HG03139 (cell line): ENCODE measurements around the gene SAG.
A peak's percentile ranks its signal among the peaks of the same experiment; 100 is the strongest.

Experiments
- ATAC-seq: cut with Tn5 transposase; IDR thresholded peaks from one replicate; pipeline ENCODE4 v1.9.1; 2021; ENCODE audit not compliant: unreplicated experiment

Gene SAG

GRCh38 chr2:233307565-233307964 is at the start of gene SAG:
SAG (plus strand) TSS chr2:233307816; CDS start chr2:233309190, 1,374 bp downstream.
- ATAC-seq = no peak

DNA sequence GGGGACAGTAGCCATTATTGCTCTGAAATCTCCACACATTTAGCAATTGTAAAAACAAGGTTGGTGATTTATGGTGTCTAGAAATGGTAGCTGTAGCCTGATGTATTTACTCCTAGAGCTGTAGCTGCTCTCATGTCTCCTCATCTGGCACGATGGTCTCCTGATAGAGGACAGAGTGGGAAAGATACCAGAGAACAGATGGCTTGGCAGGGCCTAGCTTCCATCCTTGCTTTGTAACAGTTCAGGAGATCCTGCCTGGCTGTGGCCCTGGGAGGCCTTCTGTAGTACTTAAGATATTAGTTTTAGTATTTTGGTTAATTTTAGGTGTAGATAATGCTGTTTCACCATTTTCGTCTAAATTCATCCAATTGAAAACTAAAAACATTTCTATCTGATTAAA is 49.4 kb upstream of the SAG start:
- ATAC-seq = no peak

GRCh38 chr2:233259730-233260129 is 47.9 kb upstream of the SAG start:
- no peak for ATAC-seq

GRCh38 chr2:233260661-233261060 is 47.0 kb upstream of the SAG start:
- no peak for ATAC-seq

DNA sequence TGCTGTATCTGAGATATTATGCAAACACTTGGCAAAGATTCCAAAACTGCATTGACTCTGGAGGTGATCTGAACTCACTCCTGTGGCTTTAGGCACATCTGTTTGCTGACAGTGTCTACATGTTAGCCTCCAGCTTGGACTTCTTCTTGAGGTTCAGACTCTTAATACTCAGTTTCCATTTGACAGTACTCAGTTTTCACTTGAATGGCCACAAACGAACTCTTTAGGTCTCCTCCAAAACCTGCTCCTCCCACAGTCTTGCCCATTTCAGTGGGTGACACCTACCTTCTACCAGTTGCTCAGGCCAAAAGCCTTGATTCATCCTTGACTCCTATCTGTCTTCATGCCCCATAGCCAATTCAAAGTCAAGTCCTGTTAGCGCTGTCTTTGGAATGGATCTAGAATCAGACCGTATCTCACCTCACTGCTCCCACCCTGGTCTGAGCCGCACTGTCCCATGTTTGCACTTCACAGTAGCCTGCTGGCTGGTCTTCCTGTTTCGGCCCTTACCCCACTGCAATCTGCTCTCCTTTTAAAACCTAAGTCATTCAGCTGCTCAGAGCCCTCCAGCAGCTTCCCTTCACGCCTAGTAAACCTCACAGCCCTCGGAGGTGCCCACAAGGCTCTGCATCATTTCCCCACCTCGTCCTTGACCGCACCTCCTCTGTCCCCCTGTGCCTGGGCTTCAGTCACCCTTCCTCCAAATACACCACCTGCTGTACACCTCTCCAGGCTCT is 45.6 kb upstream of the SAG start:
- no peak for ATAC-seq

DNA sequence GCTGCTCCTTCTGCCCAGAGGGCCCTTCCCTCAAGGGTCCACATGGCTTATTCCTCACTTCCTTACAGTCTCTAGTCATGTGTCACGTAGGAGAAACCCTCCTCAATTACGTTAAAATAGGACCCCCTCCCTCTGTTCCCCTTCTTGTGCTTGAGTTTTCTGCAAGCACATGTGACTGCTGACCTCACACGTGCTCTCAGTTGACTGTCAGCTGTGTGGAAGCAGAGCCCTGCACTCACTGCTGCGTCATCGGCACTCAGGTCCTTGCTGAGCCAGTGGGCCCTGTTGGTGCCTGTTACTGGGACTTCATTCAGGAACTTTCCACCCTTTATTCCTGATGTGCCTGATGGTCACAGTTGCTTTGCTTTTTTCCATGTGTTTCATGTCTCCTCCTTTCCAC is 45.1 kb upstream of the SAG start:
- no peak for ATAC-seq

DNA sequence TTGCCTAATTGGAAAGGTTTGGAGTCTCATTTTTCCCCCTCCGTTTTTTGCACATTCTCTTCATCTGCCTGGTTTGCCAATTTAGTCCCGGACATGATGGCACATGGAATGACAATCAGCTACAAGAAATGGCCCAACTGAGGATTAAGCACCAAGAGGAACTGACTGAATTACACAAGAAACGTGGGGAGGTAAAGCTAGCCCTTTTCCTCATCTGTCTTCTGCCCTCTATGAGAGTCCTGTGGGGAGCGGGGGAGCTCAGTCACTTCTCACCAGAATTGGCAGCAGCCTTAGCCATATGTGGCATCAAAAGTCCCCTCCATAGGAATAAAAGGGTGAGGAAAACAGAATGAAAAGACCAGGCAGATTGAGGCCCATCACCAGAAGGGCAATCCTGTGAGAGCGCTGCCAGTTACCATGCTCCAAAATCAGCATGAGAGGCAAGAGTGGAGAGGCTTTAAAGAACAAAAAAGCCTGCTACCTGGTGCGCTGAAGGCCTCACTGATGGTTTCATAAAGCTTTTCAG is 44.5 kb upstream of the SAG start:
- ATAC-seq = no peak

GRCh38 chr2:233264667-233265066 is 42.9 kb upstream of the SAG start:
- no peak for ATAC-seq

GRCh38 chr2:233265899-233266431 is 41.7 kb upstream of the SAG start:
- ATAC-seq = no peak

DNA sequence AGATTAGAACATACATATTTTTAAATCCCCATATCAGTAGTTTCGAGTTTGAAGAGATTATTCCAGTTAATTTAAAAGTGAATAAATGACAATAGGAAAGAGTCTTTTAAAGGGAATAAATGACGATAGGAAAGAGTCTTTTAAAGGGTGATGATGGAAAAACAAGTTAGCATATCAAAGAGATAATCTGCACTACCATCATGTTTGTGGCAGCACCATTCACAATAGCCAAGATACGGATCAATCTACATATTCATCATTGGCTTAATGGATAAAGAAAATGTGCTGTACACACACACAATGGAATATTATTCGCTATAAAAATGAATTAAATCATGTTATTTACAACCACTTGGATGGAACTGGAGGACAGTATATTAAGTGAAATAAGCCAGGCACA is 41.1 kb upstream of the SAG start:
- no peak for ATAC-seq

DNA sequence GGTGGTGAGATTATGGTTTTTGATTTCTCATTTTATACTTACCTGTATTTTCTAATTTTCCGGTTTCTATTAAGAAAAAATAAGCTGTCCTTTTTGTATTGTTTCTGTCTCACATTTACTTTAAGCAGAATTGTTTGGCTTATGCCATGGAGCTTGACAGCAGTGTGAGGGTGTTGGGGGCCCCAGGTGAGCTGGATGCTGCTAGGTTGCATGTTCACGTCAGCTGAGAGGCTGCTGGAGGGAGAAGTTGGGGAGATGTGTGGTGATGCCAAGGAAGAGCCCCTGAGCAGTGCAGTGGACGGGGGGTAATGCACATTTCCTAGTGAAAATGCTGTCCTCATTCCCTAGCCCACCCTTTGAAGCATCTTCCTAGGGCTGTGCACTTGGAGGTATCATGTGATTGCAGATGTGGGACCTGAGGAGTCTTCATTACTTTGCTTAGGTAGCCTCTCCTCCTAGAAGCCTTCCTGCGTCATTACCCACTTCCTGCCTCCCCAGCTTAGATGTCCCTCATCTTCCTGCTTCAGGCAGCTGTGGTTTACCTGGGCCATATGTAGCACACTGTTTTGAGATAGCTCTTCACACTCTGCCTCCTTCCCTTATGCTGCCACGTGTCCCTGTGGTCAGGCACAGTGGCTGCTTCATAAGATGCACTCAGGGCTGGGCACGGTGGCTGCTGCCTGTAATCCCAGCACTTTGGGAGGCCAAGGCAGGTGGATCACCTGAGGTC is 39.9 kb upstream of the SAG start:
- peak; percentile 89 for ATAC-seq

- no peak for ATAC-seq
Observed at GRCh38 chr2:233270366-233270765, 37.2 kb upstream of the SAG start.

GRCh38 chr2:233270951-233271350 is 36.7 kb upstream of the SAG start:
- no peak for ATAC-seq

DNA sequence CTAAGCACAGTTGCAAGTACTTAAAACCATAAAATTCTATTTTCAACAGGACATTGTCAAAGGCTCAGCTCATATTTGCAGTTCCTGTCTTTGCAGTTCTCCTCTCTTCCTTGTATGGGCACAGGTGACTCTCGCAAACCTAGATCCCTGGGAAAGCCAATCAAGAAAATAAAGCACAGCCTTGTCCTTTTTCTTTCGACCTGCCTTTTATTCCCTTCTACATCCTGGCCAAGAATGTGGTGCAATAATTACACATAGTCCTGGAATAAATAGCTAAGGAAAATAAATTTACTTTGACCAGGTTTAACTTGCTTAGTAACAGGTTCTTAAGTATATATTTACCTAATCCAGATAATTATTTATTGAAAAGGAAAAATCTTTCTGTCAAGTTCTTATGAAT is 35.9 kb upstream of the SAG start:
- no peak for ATAC-seq

GRCh38 chr2:233273120-233273519 is 34.5 kb upstream of the SAG start:
- ATAC-seq = no peak

DNA sequence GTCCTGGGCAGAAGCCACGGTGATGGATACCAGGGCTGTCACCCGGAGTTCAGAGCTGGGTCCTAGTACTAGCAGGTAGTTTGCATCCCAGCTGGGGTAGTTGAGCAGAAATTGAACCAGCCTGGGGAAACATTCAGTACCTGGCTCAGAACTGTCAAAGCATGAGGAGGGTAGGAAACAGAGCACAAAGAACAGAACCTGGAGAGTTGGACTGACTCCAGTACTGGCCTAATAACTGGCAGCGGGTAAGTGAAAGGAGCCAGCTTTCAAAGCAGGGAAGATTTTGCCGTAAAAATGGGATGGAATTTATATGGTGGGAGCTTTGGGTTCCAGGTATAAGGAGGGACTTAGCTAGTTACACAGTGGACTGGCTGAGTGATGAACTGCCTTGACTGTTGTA is 32.4 kb upstream of the SAG start:
- no peak for ATAC-seq

DNA sequence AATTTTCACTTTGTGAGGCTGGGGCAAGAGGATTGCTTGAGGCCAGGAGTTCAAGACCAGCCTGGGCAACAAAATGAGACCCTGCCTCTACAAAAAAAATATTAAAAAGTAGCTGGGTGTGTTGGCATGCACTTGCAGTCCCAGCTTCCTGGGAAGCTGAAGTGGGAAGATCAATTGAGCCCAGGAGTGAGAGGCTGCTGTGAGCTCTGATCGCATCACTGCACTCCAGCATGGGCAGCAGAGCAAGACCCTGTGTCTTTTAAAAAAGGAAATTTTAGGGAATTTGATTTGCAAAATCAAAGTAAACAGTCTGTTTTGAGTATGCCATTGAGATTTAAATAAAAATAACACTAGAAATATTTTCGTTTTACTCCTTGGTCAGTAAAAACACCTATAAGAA is 28.7 kb upstream of the SAG start:
- ATAC-seq = no peak

- ATAC-seq = no peak
Observed at GRCh38 chr2:233280114-233280693, 27.4 kb upstream of the SAG start.

- no peak for ATAC-seq
Observed at GRCh38 chr2:233281553-233281952, 26.1 kb upstream of the SAG start.

- no peak for ATAC-seq
Observed at GRCh38 chr2:233281992-233282603, 25.5 kb upstream of the SAG start.

DNA sequence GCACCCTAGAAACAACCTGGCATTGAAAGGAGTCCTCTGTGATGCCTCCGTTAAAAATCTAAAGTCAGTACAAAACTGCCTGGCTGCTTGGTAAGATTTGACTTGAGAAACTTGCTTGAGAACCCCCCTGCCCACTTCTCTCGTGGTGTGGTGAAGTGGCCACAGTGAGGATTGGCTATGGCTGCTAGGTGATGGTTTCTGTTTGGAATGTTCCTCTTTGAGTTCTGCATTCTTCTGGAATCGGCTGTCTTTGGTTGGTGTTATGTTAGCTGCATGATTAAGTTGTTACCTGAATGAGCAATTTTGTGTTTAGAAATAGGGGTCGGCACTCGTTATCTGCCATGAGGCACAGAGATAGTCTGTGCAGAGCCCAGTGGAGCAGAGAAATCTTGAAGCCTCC is 21.7 kb upstream of the SAG start:
- ATAC-seq = no peak
